Gastrocnemius medialis (tissue), 4 donors: Measurements from ENCODE around the gene PUM1.

Experiments
- CTCF ChIP-seq, 5 experiments: fragments of 450-650 bp in 3 of 5; fragments of 200-600 bp in 2 of 5; sonication (generic) in 2 of 5; IDR thresholded peaks in 4 of 5; conservative IDR thresholded peaks in 1 of 5; 1 replicate in 4 of 5; 2 replicates in 1 of 5; pipeline ENCODE4 v1.5.1; 2016 to 2019; ENCODE audit warnings: antibody characterized with exemption in 5 of 5, mild to moderate bottlenecking in 3 of 5, moderate library complexity in 3 of 5
- POLR2A ChIP-seq, 2 donors: fragments of 450-650 bp; IDR thresholded peaks; one replicate each; pipeline ENCODE4 v1.6.1; 2017; ENCODE audit warnings: antibody characterized with exemption in 2 of 2, mild to moderate bottlenecking in 2 of 2, moderate library complexity in 2 of 2

GRCh38 chr1:30940541-30940940 is 125.0 kb downstream of the PUM1 start:
- no peak for TF ChIP-seq POLR2A (IDR thresholded peaks at IDR 0.05)
- no peak for TF ChIP-seq CTCF (IDR thresholded peaks at IDR 0.05 in 4 of 5, conservative IDR thresholded peaks at IDR 0.05 in 1 of 5)
